Ishikawa (cell line): ENCODE data around the gene HMOX1.

Experiments
- EGR1 ChIP-seq: IDR thresholded peaks from 2 replicates; pipeline ENCODE4 v1.6.1; 2012
- EP300 ChIP-seq: IDR thresholded peaks from 2 replicates; pipeline ENCODE4 v1.6.1; 2012; ENCODE audit warnings: borderline replicate concordance
- FOXM1 ChIP-seq: IDR thresholded peaks from 2 replicates; pipeline ENCODE4 v1.6.1; 2012; ENCODE audit warnings: low read depth, borderline replicate concordance
- NFIC ChIP-seq: IDR thresholded peaks from 2 replicates; pipeline ENCODE4 v1.6.1; 2012
- RAD21 ChIP-seq: IDR thresholded peaks from 2 replicates; pipeline ENCODE4 v1.6.1; 2012; ENCODE audit warnings: low read depth
- REST ChIP-seq: IDR thresholded peaks from 2 replicates; pipeline ENCODE4 v1.6.1; 2012; ENCODE audit warnings: low read depth, mild to moderate bottlenecking
- TAF1 ChIP-seq: IDR thresholded peaks from 2 replicates; pipeline ENCODE4 v1.6.1; 2012; ENCODE audit warnings: low read depth, mild to moderate bottlenecking
- TCF12 ChIP-seq: IDR thresholded peaks from 2 replicates; pipeline ENCODE4 v1.6.1; 2012; ENCODE audit warnings: low read depth
- TEAD4 ChIP-seq: IDR thresholded peaks from 2 replicates; pipeline ENCODE4 v1.6.1; 2012
- USF1 ChIP-seq: IDR thresholded peaks from 2 replicates; pipeline ENCODE4 v1.6.1; 2012

- TF ChIP-seq REST (no peak), RAD21 (no peak), FOXM1 (no peak), TCF12 (no peak), TEAD4 (no peak), TAF1 (no peak), EP300 (no peak), EGR1 (no peak), NFIC (no peak), USF1 (no peak)
Measured at GRCh38 chr22:35393116-35394010, 12.5 kb downstream of the HMOX1 start.
